HEK293 (cell line): ENCODE measurements around the gene PITPNM1.

Source experiments
- CTCF ChIA-PET: fragments of 350-600 bp; formaldehyde crosslinking; extraction: SDS; loops from one replicate; lab custom pipeline; 2021; ENCODE audit warnings: antibody characterized with exemption; lab: Yijun Ruan, JAX
- POLR2A ChIA-PET: fragments of 300-600 bp; formaldehyde crosslinking; extraction: SDS; loops from one replicate; lab custom pipeline; 2020; ENCODE audit warnings: antibody characterized with exemption, inconsistent platforms; lab: Yijun Ruan, JAX
- H3K27ac ChIP-seq: fragments of 200-500 bp; sonication (Bioruptor generic); 2 replicates; pipeline ENCODE4 v1.5.1; 2014; ENCODE audit warnings: low read depth, low read length, control low read depth, inconsistent platforms; ENCODE audit errors: extremely low read depth
- H3K36me3 ChIP-seq, 2 experiments: fragments of 200-500 bp in 1 of 2; sonication (Bioruptor generic) in 1 of 2; 1 replicate in 1 of 2; 2 replicates in 1 of 2; pipeline ENCODE4 v1.5.1; 2014 to 2017; ENCODE audit warnings: inconsistent platforms in 2 of 2, low read length in 2 of 2; ENCODE audit not compliant: control insufficient read depth in 2 of 2, insufficient read depth in 1 of 2
- H3K4me1 ChIP-seq: fragments of 200-500 bp; sonication (Bioruptor generic); 2 replicates; pipeline ENCODE4 v1.5.1; 2014; ENCODE audit warnings: mild to moderate bottlenecking, low read length, inconsistent platforms; ENCODE audit not compliant: control insufficient read depth, insufficient read depth
- H3K4me3 ChIP-seq: 2 replicates; pipeline ENCODE4 v1.5.1; 2011; ENCODE audit warnings: low read depth, mild to moderate bottlenecking, control low read depth, low read length, moderate library complexity
- H3K9me3 ChIP-seq: fragments of 200-500 bp; sonication (Bioruptor generic); 2 replicates; pipeline ENCODE4 v1.5.1; 2014; ENCODE audit warnings: low read depth, low read length, inconsistent platforms; ENCODE audit not compliant: control insufficient read depth, insufficient read depth
- EGR2 ChIP-seq: fragments of 450-650 bp; formaldehyde crosslinking; IDR thresholded peaks from 2 replicates; pipeline ENCODE4 v1.5.1; 2016; ENCODE audit warnings: low read depth, missing biosample characterization, missing genetic modification characterization
- GLI4 ChIP-seq: fragments of 450-650 bp; formaldehyde crosslinking; IDR thresholded peaks from 2 replicates; pipeline ENCODE4 v1.5.1; 2016; ENCODE audit warnings: missing biosample characterization, missing genetic modification characterization
- GLIS2 ChIP-seq: fragments of 450-650 bp; formaldehyde crosslinking; IDR thresholded peaks from 2 replicates; pipeline ENCODE4 v1.5.1; 2016; ENCODE audit warnings: missing biosample characterization, missing genetic modification characterization
- HOXA7 ChIP-seq: sonication (generic); formaldehyde crosslinking; IDR thresholded peaks from 2 replicates; pipeline ENCODE4 v1.8.1; 2022; ENCODE audit warnings: missing genetic modification reagents, borderline replicate concordance
- IKZF3 ChIP-seq: fragments of 450-650 bp; IDR thresholded peaks from 2 replicates; pipeline ENCODE4 v1.5.0; 2018; ENCODE audit warnings: missing biosample characterization, mild to moderate bottlenecking, missing genetic modification characterization, moderate library complexity
- KLF1 ChIP-seq: fragments of 450-650 bp; formaldehyde crosslinking; IDR thresholded peaks from 2 replicates; pipeline ENCODE4 v1.5.1; 2016; ENCODE audit warnings: missing biosample characterization, missing genetic modification characterization
- KLF8 ChIP-seq: fragments of 450-650 bp; formaldehyde crosslinking; IDR thresholded peaks from 2 replicates; pipeline ENCODE4 v1.5.1; 2016; ENCODE audit warnings: missing biosample characterization, missing genetic modification characterization
- SP2 ChIP-seq: fragments of 450-650 bp; formaldehyde crosslinking; IDR thresholded peaks from 2 replicates; pipeline ENCODE4 v1.5.1; 2016; ENCODE audit warnings: missing biosample characterization, missing genetic modification characterization
- ZBTB20 ChIP-seq: fragments of 450-650 bp; formaldehyde crosslinking; IDR thresholded peaks from 2 replicates; pipeline ENCODE4 v1.5.1; 2016; ENCODE audit warnings: missing biosample characterization, missing genetic modification characterization
- ZEB2 ChIP-seq: fragments of 450-650 bp; formaldehyde crosslinking; IDR thresholded peaks from 2 replicates; pipeline ENCODE4 v1.5.1; 2016; ENCODE audit warnings: missing biosample characterization, missing genetic modification characterization
- ZFHX2 ChIP-seq: fragments of 450-650 bp; formaldehyde crosslinking; conservative IDR thresholded peaks from 2 replicates; pipeline ENCODE4 v1.5.1; 2016; ENCODE audit warnings: missing biosample characterization, missing genetic modification characterization
- ZFP69B ChIP-seq: fragments of 450-650 bp; formaldehyde crosslinking; IDR thresholded peaks from 2 replicates; pipeline ENCODE4 v1.5.1; 2016; ENCODE audit warnings: missing biosample characterization, missing genetic modification characterization
- ZNF155 ChIP-seq: fragments of 450-650 bp; formaldehyde crosslinking; IDR thresholded peaks from 2 replicates; pipeline ENCODE4 v1.5.1; 2016; ENCODE audit warnings: missing biosample characterization, missing genetic modification characterization
- ZNF174 ChIP-seq: fragments of 450-650 bp; formaldehyde crosslinking; IDR thresholded peaks from 2 replicates; pipeline ENCODE4 v1.5.0; 2017; ENCODE audit warnings: missing biosample characterization, mild to moderate bottlenecking, missing genetic modification characterization
- ZNF311 ChIP-seq: fragments of 450-650 bp; formaldehyde crosslinking; IDR thresholded peaks from 2 replicates; pipeline ENCODE4 v1.5.1; 2017; ENCODE audit warnings: missing biosample characterization, missing genetic modification characterization, borderline replicate concordance
- ZNF341 ChIP-seq: fragments of 450-650 bp; formaldehyde crosslinking; IDR thresholded peaks from 2 replicates; pipeline ENCODE4; 2016; ENCODE audit warnings: low read depth, missing biosample characterization, missing genetic modification characterization
- ZNF48 ChIP-seq: fragments of 450-650 bp; formaldehyde crosslinking; IDR thresholded peaks from 2 replicates; pipeline ENCODE4 v1.5.1; 2016; ENCODE audit warnings: missing biosample characterization, missing genetic modification characterization
- ZNF549 ChIP-seq: fragments of 450-650 bp; IDR thresholded peaks from 2 replicates; pipeline ENCODE4 v1.5.1; 2018; ENCODE audit warnings: missing biosample characterization, missing genetic modification characterization, mild to moderate bottlenecking, inconsistent platforms, moderate library complexity
- ZNF629 ChIP-seq: fragments of 450-650 bp; formaldehyde crosslinking; IDR thresholded peaks from 2 replicates; pipeline ENCODE4 v1.5.1; 2017; ENCODE audit warnings: missing biosample characterization, missing genetic modification characterization
- ZNF660 ChIP-seq: fragments of 450-650 bp; IDR thresholded peaks from 2 replicates; pipeline ENCODE4 v1.5.1; 2018; ENCODE audit warnings: missing biosample characterization, mild to moderate bottlenecking, missing genetic modification characterization
- ZNF785 ChIP-seq: fragments of 450-650 bp; formaldehyde crosslinking; IDR thresholded peaks from 2 replicates; pipeline ENCODE4 v1.5.1; 2016; ENCODE audit warnings: missing biosample characterization, missing genetic modification characterization
- TF ChIP-seq, protein P1 (sequence below): fragments of 450-650 bp; formaldehyde crosslinking; IDR thresholded peaks from 2 replicates; pipeline ENCODE4 v1.5.1; 2016; ENCODE audit warnings: missing biosample characterization, missing genetic modification characterization
- TF ChIP-seq, protein P2 (sequence below): fragments of 450-650 bp; formaldehyde crosslinking; IDR thresholded peaks from 2 replicates; pipeline ENCODE4 v1.5.1; 2016; ENCODE audit warnings: missing biosample characterization, missing genetic modification characterization
- TF ChIP-seq, protein P3 (sequence below): fragments of 450-650 bp; formaldehyde crosslinking; conservative IDR thresholded peaks from 2 replicates; pipeline ENCODE4 v1.5.1; 2016; ENCODE audit warnings: low read depth, missing biosample characterization, missing genetic modification characterization

PITPNM1 gene

DNA sequence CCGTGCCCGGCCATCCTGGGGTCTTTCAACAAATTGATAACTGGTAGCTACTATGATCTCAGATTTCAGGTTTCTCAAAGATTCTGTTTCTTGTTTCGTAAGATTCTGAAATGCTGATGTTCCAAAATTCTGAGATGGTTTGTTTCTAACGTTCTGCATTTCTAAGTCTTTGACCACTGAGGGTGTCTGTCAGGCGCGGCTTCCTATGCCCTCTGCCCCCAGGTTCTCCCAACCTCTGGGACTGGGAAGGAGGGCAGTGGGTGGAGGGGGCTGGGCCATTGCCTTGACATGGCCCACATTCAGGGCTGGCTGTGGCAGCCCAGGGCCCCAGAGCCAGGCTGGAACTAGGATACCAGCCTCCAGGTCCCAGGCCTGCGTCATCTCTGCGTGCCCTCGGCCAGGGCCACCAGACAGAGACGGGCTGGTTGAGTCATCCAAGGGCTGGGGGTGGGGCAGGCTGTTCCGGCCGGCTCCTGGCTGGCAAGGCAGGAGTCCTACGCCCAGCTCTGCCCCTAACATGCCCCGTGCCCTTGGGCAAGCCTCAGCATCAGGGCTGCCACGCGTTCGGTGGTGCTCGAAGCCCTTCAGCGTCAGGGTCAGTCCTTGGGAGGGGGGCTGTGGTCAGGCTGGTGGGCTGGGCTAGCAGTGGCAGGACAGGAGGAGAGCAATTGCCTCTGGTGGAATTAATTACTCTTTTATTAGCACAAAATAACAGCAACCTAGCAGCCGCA lies 41.3 kb downstream of the PITPNM1 start:
- ChIA-PET POLR2A (interaction anchor here (0.7 kb wide), 1 partner anchor 1238 kb away, joined by 3 read pairs; no protein-coding TSS in a partner anchor), CTCF (no interaction called here)
- H3K36me3 ChIP-seq = no peaks in the 10 kb centered on the region
- H3K4me3 ChIP-seq = peak overlapping the region; percentile 36
- TF ChIP-seq ZNF785 (tag by site-specific recombination) (no peak), EGR2 (0 out of 2 replicates have a peak, but pooled peaks have one; percentile 29), ZNF48 (tag by site-specific recombination) (no peak), ZNF341 (peak; percentile 42; the same call in 1 of the 2 replicates), ZNF155 (tag by site-specific recombination) (no peak), ZFP69B (tag by site-specific recombination) (no peak), ZNF311 (no peak), KLF1 (tag by site-specific recombination) (no peak), ZFHX2 (tag by site-specific recombination) (0 out of 2 replicates have a peak, but pooled peaks have one; percentile 32), HOXA7 (CRISPR knock-in tag) (no peak), ZEB2 (tag by site-specific recombination) (no peak), ZNF629 (0 out of 2 replicates have a peak, but pooled peaks have one; percentile 16), ZNF660 (no peak), ZNF549 (tag by site-specific recombination) (no peak), ZNF174 (no peak), KLF8 (tag by site-specific recombination) (0 out of 2 replicates have a peak, but pooled peaks have one; percentile 13), GLIS2 (0 out of 2 replicates have a peak, but pooled peaks have one; percentile 21), IKZF3 (tag by site-specific recombination) (no peak), SP2 (tag by site-specific recombination) (no peak), GLI4 (0 out of 2 replicates have a peak, but pooled peaks have one; percentile 8), ZBTB20 (peak; percentile 51)
- TF ChIP-seq, protein P1, sequence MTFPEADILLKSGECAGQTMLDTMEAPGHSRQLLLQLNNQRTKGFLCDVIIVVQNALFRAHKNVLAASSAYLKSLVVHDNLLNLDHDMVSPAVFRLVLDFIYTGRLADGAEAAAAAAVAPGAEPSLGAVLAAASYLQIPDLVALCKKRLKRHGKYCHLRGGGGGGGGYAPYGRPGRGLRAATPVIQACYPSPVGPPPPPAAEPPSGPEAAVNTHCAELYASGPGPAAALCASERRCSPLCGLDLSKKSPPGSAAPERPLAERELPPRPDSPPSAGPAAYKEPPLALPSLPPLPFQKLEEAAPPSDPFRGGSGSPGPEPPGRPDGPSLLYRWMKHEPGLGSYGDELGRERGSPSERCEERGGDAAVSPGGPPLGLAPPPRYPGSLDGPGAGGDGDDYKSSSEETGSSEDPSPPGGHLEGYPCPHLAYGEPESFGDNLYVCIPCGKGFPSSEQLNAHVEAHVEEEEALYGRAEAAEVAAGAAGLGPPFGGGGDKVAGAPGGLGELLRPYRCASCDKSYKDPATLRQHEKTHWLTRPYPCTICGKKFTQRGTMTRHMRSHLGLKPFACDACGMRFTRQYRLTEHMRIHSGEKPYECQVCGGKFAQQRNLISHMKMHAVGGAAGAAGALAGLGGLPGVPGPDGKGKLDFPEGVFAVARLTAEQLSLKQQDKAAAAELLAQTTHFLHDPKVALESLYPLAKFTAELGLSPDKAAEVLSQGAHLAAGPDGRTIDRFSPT (tag by site-specific recombination) = peak; percentile 31; the same call in 1 of the 2 replicates
- TF ChIP-seq, protein P2, sequence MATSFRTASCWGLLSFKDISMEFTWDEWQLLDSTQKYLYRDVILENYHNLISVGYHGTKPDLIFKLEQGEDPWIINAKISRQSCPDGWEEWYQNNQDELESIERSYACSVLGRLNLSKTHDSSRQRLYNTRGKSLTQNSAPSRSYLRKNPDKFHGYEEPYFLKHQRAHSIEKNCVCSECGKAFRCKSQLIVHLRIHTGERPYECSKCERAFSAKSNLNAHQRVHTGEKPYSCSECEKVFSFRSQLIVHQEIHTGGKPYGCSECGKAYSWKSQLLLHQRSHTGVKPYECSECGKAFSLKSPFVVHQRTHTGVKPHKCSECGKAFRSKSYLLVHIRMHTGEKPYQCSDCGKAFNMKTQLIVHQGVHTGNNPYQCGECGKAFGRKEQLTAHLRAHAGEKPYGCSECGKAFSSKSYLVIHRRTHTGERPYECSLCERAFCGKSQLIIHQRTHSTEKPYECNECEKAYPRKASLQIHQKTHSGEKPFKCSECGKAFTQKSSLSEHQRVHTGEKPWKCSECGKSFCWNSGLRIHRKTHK = no peak
- TF ChIP-seq, protein P3, sequence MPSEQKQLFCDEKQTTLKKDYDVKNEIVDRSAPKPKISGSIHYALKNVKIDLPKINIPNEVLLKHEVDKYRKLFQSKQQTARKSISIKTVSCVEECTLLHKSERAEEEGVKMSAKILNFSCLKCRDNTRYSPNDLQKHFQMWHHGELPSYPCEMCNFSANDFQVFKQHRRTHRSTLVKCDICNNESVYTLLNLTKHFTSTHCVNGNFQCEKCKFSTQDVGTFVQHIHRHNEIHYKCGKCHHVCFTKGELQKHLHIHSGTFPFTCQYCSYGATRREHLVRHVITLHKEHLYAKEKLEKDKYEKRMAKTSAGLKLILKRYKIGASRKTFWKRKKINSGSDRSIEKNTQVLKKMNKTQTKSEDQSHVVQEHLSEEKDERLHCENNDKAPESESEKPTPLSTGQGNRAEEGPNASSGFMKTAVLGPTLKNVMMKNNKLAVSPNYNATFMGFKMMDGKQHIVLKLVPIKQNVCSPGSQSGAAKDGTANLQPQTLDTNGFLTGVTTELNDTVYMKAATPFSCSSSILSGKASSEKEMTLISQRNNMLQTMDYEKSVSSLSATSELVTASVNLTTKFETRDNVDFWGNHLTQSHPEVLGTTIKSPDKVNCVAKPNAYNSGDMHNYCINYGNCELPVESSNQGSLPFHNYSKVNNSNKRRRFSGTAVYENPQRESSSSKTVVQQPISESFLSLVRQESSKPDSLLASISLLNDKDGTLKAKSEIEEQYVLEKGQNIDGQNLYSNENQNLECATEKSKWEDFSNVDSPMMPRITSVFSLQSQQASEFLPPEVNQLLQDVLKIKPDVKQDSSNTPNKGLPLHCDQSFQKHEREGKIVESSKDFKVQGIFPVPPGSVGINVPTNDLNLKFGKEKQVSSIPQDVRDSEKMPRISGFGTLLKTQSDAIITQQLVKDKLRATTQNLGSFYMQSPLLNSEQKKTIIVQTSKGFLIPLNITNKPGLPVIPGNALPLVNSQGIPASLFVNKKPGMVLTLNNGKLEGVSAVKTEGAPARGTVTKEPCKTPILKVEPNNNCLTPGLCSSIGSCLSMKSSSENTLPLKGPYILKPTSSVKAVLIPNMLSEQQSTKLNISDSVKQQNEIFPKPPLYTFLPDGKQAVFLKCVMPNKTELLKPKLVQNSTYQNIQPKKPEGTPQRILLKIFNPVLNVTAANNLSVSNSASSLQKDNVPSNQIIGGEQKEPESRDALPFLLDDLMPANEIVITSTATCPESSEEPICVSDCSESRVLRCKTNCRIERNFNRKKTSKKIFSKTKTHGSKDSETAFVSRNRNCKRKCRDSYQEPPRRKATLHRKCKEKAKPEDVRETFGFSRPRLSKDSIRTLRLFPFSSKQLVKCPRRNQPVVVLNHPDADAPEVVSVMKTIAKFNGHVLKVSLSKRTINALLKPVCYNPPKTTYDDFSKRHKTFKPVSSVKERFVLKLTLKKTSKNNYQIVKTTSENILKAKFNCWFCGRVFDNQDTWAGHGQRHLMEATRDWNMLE (tag by site-specific recombination) = no peak
- no peaks in the 10 kb centered on the region; the same call in 1 of the 2 replicates for H3K4me1 ChIP-seq
- H3K9me3 ChIP-seq = no peaks in the 10 kb centered on the region
- no peak overlapping the region for H3K27ac ChIP-seq
